Activated naive CD4-positive, alpha-beta T cell treated with anti-CD3 and anti-CD28 coated beads, Interleukin-2, amount 50 U/mL, for 24 hours (primary cell): ENCODE results near the gene STK17A.
A peak's percentile ranks its signal among the peaks of the same experiment; 100 is the strongest.
"Not testable (repeated sequence)": the region's sequence is repeated elsewhere in the genome, so short reads cannot be mapped to it uniquely, and the experiment has no call there.

Experiments
- H3K27ac Mint-ChIP-seq: one replicate; pipeline ENCODE4 v1.8.0; 2021; ENCODE audit warnings: mild to moderate bottlenecking, mixed read lengths
- H3K27me3 Mint-ChIP-seq: one replicate; pipeline ENCODE4 v1.8.0; 2021; ENCODE audit warnings: mixed read lengths
- H3K36me3 Mint-ChIP-seq: one replicate; pipeline ENCODE4 v1.8.0; 2021; ENCODE audit warnings: mixed read lengths
- H3K4me1 Mint-ChIP-seq: one replicate; pipeline ENCODE4 v1.8.0; 2021; ENCODE audit warnings: mixed read lengths
- H3K4me3 Mint-ChIP-seq: one replicate; pipeline ENCODE4 v1.8.0; 2021; ENCODE audit warnings: mild to moderate bottlenecking, mixed read lengths
- H3K9me3 Mint-ChIP-seq: one replicate; pipeline ENCODE4 v1.8.0; 2021; ENCODE audit warnings: mixed read lengths

Gene STK17A

GRCh38 chr7:43673243-43673976 is 90.5 kb downstream of the STK17A start:
- H3K27ac Mint-ChIP-seq, H3K4me3 Mint-ChIP-seq, H3K9me3 Mint-ChIP-seq, H3K27me3 Mint-ChIP-seq: not testable (repeated sequence)
- peaks cover 18% of the 10 kb centered on the region for H3K36me3 Mint-ChIP-seq
- peaks cover 91% of the 10 kb centered on the region for H3K4me1 Mint-ChIP-seq

- Mint-ChIP-seq H3K27me3 (no peaks in the 10 kb centered on the region), H3K9me3 (peaks cover 5% of the 10 kb centered on the region), H3K4me3 (no peak overlapping the region), H3K27ac (peak overlapping the region; percentile 69), H3K4me1 (peaks cover 90% of the 10 kb centered on the region), H3K36me3 (peaks cover 10% of the 10 kb centered on the region)
Observed at GRCh38 chr7:43674559-43675436, 91.9 kb downstream of the STK17A start.
